Kidney (tissue), 14 donors: ENCODE data around the gene ACOT8. TPM values are rescaled to one million over a fixed set of nuclear protein-coding genes. Genes with fewer than 3 reads are reported as not detected.

Source experiments
- DNase-seq, 5 donors: peaks; one replicate each; pipeline ENCODE4 v3.0.0-alpha.2; 2013 to 2020
- FAIRE-seq: peaks from 2 replicates; lab custom pipeline; 2012; peaks lifted over from hg19 to GRCh38; lab: Jason Lieb, UNC
- H3K27ac ChIP-seq, 2 donors: one replicate each; pipeline ENCODE4 v1.7.0; 2013; ENCODE audit warnings: low read depth in 2 of 2, low read length in 2 of 2, inconsistent platforms in 1 of 2
- H3K27me3 ChIP-seq: one replicate; pipeline ENCODE4 v1.7.1; 2013; ENCODE audit warnings: low read length, inconsistent platforms; ENCODE audit not compliant: control insufficient read depth, insufficient read depth
- H3K36me3 ChIP-seq, 3 donors: one replicate each; pipeline versions ENCODE4 v1.7.0 to v1.7.1; 2013; ENCODE audit warnings: low read length in 3 of 3, control low read depth in 1 of 3, inconsistent platforms in 1 of 3; ENCODE audit not compliant: insufficient read depth in 3 of 3, control insufficient read depth in 2 of 3
- H3K4me1 ChIP-seq, 3 donors: one replicate each; pipeline versions ENCODE4 v1.7.0 to v1.7.1; 2013; ENCODE audit warnings: low read length in 3 of 3, inconsistent platforms in 1 of 3, low read depth in 1 of 3; ENCODE audit not compliant: control insufficient read depth in 2 of 3, insufficient read depth in 2 of 3
- H3K4me3 ChIP-seq, 3 donors: one replicate each; pipeline versions ENCODE4 v1.7.0 to v1.8.1; 2013; ENCODE audit warnings: low read length in 3 of 3, control low read depth in 1 of 3, inconsistent platforms in 1 of 3
- H3K9ac ChIP-seq, 3 donors: one replicate each; pipeline versions ENCODE4 v1.7.0 to v1.7.1; 2013; ENCODE audit warnings: low read length in 3 of 3, control low read depth in 1 of 3, inconsistent platforms in 1 of 3
- H3K9me3 ChIP-seq, 3 donors: one replicate each; pipeline versions ENCODE4 v1.7.0 to v1.7.1; 2013; ENCODE audit warnings: low read length in 3 of 3, control low read depth in 1 of 3, inconsistent platforms in 1 of 3; ENCODE audit not compliant: control insufficient read depth in 2 of 3, insufficient read depth in 1 of 3
- intact Hi-C: fragments of 100-400 bp; cut with DNase I; formaldehyde crosslinking; loops from one replicate; pipeline ENCODE4 v1.11.1; 2022
- polyA plus RNA-seq: library from polyadenylated mRNA; stranded (reverse); fragments of 350-450 nt; fragmentation: Illumina TruSeq; extraction: RNeasy Lipid Tissue Mini Kit (QIAGEN cat#74804); gene quantifications from one replicate; pipeline ENCODE4 v1.2.3, GENCODE V29; 2014; ENCODE audit warnings: low read depth, low replicate concordance; ENCODE audit not compliant: insufficient read depth
- total RNA-seq: library from RNA; stranded (reverse); fragmentation: NEBNext Ultra II Directional; extraction: Animal tissue kit (Norgen Biotek cat#: 25700); gene quantifications from one replicate; pipeline ENCODE4 v1.2.1, GENCODE V29; 2021
- TF ChIP-seq, protein P1 (sequence below): IDR thresholded peaks from 3 replicates; pipeline ENCODE4 v1.5.1; 2012; ENCODE audit warnings: mild to moderate bottlenecking, moderate library complexity, borderline replicate concordance; ENCODE audit not compliant: insufficient read depth; ENCODE audit errors: extremely low read depth
- donor health status: control.
- donor health status: control.
- donor health status: control.
- donor health status: control.
- donor health status: control.
- donor health status: DM: yes; HTN: yes; CAD: no.
- donor health status: Normal renal cell carcinoma (clear cell type).

Gene ACOT8
- total and polyA plus RNA-seq, 2 donors from 2014 or later: 22.1 to 71.0 TPM

DNA sequence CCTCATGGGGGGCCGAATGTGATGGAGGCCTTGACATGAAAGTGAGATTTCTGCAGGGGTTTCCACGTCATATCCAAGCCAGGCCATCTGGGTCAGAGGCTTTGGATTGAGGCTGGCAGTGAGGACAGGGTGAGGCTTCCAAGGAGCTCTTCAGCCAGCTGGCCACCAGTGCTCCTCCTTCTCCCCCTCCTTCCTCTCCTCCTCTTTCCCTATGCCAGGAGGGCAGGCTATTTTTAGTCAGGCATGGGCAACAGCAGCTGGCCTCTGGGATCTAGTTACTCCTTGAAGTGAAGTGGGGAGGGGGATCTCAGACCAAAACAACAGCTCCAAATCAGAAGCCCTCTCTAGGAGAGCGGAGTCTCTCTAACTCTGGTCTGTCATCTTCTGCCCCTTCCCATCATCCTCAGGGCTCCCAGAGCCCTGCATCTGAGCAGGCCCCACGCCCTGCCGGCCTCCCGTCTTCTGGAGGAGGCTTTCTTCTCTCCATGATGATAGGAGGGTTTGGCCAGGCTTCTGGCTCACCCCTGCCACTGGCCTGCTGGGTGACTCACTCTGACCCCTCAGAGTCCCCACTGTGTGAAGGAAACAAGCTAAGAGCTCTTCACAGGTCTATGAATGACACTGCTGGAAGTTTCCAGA is 30.7 kb downstream of the ACOT8 start:
- Histone ChIP-seq H3K4me1 (peaks cover 0 to 11% (median 0%) of the 10 kb centered on the region in 3 donors), H3K9ac (no peak overlapping the region)
- intact Hi-C loops: loop anchor here (10.0 kb wide), 1 partner anchor 138 kb away; no protein-coding TSS in a partner anchor

DNA sequence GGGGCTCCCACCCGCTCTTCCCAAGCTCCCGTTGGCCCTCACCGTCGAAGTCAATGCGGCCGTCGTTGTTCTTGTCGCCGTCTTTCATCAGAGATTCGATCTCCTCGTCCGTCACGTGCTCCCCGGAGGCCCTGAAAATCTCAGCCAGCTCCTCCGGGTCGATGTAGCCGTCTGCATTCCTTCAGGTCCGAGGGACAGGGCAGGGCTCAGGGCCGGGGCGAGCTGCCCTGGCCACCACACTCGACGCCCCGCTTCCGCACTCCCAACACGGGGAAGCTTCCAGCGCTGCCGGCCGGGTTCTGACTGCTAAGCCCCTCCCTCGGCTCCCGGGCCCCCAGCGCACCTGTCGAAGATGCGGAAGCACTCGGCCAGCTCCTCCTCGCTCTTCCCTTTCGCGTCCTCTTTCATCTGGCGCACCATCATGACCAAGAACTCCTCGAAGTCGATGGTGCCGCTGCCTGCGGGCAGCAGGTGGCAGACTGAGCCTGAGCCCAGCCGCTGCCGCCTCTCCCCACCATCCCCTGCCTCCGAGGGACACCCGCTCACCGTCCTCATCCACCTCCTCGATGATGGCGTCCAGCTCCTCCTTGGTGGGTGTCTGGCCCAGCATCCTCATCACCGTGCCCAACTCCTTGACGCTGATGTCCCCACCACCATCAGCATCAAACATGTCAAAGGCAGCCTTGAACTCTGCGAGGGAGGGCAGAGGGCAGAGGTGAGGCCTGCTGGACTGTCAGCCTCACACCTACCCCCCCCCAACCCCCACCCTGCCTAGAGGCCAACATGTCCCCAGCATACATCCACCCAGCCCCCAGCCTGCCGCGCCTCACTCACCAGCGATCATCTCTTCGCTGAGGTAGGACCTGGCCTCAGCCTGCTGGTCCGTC is 33.0 kb downstream of the ACOT8 start:
- no peak overlapping the region for H3K4me3 ChIP-seq
- no peaks in the 10 kb centered on the region for H3K9me3 ChIP-seq
- H3K9ac ChIP-seq: no peak overlapping the region
- TF ChIP-seq, protein P1, sequence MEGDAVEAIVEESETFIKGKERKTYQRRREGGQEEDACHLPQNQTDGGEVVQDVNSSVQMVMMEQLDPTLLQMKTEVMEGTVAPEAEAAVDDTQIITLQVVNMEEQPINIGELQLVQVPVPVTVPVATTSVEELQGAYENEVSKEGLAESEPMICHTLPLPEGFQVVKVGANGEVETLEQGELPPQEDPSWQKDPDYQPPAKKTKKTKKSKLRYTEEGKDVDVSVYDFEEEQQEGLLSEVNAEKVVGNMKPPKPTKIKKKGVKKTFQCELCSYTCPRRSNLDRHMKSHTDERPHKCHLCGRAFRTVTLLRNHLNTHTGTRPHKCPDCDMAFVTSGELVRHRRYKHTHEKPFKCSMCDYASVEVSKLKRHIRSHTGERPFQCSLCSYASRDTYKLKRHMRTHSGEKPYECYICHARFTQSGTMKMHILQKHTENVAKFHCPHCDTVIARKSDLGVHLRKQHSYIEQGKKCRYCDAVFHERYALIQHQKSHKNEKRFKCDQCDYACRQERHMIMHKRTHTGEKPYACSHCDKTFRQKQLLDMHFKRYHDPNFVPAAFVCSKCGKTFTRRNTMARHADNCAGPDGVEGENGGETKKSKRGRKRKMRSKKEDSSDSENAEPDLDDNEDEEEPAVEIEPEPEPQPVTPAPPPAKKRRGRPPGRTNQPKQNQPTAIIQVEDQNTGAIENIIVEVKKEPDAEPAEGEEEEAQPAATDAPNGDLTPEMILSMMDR: peak; percentile 49
- H3K27ac ChIP-seq: no peak overlapping the region
- peaks cover 8% of the 10 kb centered on the region for H3K27me3 ChIP-seq
- intact Hi-C loops: loop anchor here (10.0 kb wide), 1 partner anchor 141 kb away; no protein-coding TSS in a partner anchor
- H3K4me1 ChIP-seq: peaks cover 0 to 11% (median 0%) of the 10 kb centered on the region in 3 donors
- DNase-seq (peak; percentile 39 to 81 (median 62)), FAIRE-seq (no peak)
- H3K36me3 ChIP-seq: no peaks in the 10 kb centered on the region

More for the DNA sequence above, 30.7 kb downstream of the ACOT8 start:
- Histone ChIP-seq H3K36me3 (no peaks in the 10 kb centered on the region), H3K27ac (peak overlapping the region in 1 of 2 donors; percentile 28), H3K27me3 (peaks cover 8% of the 10 kb centered on the region), H3K9me3 (no peaks in the 10 kb centered on the region), H3K4me3 (no peak overlapping the region)
- peak in 4 of 5 donors; percentile 54 to 72 (median 60) for DNase-seq
- FAIRE-seq: no peak
- TF ChIP-seq, protein P1: no peak

DNA sequence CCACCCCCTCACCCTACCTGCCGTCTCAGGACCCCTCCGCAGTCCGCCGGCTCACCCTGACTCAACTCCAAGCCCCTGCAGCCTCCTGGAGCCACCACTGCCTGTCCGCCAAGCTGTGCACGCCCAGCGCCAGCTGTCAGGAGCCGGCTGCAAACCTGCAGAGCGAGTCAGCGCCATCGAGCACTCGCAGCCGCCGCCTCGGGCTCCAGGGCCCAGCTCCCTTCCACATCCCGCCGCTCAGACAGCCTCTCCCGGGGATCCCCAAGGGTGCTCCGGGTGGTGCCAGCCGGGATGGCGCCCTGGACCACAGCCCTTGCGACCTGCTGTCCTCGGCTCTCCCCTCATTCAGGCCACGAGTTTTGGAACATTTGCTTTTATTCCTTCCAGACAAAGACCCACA is 34.3 kb downstream of the ACOT8 start:
- H3K27me3 ChIP-seq: peaks cover 8% of the 10 kb centered on the region
- no peaks in the 10 kb centered on the region for H3K36me3 ChIP-seq
- no peak overlapping the region for H3K4me3 ChIP-seq
- intact Hi-C loops: loop anchor here (10.0 kb wide), 1 partner anchor 142 kb away; no protein-coding TSS in a partner anchor
- H3K27ac ChIP-seq: no peak overlapping the region
- no peak overlapping the region for H3K9ac ChIP-seq
- DNase-seq: peak; percentile 58 to 81 (median 70)
- TF ChIP-seq, protein P1: no peak
- no peak for FAIRE-seq
- H3K4me1 ChIP-seq: peaks cover 0 to 11% (median 0%) of the 10 kb centered on the region in 3 donors
- H3K9me3 ChIP-seq: no peaks in the 10 kb centered on the region
